GM19240 (cell line): ENCODE measurements around the gene SLC25A21.

Source experiments
- DNase-seq: peaks from one replicate; pipeline ENCODE4 v3.0.0; 2011; ENCODE audit warnings: low spot score; ENCODE audit not compliant: insufficient read length

The SLC25A21 gene

GRCh38 chr14:36771028-36771640 is 401.3 kb downstream of the SLC25A21 start:
- no peak for DNase-seq

- DNase-seq = no peak
Measured at GRCh38 chr14:36768638-36769337, 403.6 kb downstream of the SLC25A21 start.

DNA sequence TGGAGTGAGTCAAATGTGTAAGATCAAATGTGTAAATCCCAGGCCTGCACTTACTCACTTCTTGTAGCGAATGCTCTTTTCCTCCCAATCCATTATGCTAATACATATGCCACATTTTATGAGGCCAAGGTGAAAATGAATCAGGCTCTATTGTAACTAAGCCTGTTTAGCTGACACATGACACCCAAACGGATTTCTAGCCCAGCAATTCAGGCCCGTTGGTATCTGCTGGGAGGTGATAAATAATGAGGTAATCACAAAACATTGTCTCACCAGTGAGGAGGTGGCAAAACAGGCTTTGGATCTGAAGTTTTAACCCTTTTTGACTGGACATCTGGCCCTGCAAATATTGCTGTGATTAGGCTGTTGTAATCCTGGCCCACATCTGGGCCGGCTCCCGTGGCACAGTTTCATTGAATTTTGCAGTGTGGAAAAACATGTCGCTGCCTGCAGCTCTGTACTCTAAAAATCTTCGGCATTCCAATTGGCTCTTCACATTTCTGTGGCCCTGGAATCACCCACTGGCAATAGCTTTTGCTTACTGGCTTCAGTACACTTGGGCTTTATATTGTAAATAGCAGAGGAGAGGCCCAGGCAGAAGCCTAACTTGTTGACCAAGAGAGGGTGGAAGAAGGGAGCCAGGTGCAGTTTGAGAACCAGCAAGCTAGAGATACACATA is 404.7 kb downstream of the SLC25A21 start:
- no peak for DNase-seq

GRCh38 chr14:36766974-36767373 is 405.4 kb downstream of the SLC25A21 start:
- DNase-seq = no peak

- no peak for DNase-seq
Measured at GRCh38 chr14:36757734-36758601, 414.4 kb downstream of the SLC25A21 start.

DNA sequence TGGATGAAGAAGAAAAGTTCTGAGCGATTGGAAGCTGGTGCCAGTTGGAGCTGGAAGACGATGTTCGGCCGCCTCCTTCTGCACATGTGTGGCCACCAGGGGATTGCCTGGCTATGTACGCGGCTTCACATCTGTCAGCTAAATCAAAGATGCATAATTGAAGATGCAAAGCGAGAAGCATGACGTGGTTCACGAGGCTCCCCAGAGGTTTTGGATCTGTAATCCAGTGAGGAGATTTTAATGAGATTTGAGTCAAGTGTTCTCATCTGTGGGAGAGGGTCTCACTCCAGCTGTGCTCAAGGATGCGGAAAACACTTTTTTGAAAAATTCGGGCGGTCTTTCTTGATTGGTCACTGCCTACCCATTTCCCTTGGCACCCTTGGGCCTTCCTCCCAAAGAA is 416.2 kb downstream of the SLC25A21 start:
- DNase-seq = no peak

DNA sequence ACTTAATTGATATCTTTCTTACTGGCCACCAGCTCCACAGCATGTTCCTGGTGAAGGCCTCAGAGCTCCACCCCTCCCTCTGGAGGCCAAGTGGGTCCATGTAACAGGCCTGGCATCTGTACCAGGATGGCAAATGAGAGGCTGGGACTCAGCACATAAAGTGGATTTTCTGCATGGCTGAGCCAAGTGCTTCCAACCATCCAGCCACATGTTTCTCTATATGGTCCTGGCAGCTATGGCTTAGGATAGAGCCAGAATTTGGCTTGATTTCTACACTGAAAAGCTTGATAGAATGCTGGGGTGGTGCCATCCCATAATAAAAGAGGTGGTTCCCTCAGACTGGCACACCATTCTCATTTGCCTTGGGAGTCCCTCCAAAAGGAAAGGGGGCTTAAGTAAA is 416.6 kb downstream of the SLC25A21 start:
- no peak for DNase-seq

DNA sequence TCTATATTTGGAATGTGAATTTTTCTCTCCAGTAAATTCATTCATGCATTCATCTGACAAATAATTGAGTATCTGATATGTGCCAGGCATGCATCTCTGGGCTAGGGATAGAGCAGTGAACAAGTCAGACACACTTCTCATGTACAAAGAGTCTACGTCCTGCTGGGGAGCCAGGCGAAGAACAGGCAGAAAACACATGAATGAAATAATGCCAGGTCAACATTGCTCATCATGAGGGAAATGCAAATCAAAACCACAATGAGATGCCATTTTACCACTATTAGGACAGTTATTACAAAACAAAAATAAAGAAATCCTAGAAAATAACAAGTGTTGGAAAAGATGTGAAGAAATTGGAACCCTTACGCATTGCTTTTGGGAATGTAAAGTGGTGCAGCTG is 420.5 kb downstream of the SLC25A21 start:
- no peak for DNase-seq

GRCh38 chr14:36751106-36751505 is 421.3 kb downstream of the SLC25A21 start:
- no peak for DNase-seq

GRCh38 chr14:36750244-36750643 is 422.2 kb downstream of the SLC25A21 start:
- DNase-seq = no peak

GRCh38 chr14:36748610-36749213 is 423.7 kb downstream of the SLC25A21 start:
- DNase-seq = no peak

- DNase-seq = no peak
Measured at GRCh38 chr14:36747411-36748184, 424.8 kb downstream of the SLC25A21 start.

- DNase-seq = no peak
Measured at GRCh38 chr14:36746872-36747271, 425.5 kb downstream of the SLC25A21 start.

DNA sequence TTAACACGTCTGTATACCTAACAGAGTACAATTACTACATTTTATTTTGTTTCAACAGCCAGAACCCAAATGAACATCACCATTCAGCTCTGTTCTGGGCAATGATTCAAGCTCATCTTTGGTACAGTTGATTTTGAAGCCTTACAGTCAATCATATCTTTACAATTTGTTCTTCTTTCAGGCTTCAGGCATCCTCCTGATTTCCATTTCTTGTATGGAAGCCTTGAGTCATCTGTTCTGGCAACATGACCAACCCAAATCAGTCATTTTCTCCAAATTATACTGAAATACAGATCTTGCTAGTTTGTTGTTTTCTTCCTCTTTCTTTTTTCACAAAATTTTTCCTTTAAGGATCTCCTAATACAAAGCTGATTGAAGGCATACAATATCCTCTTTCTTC is 430.5 kb downstream of the SLC25A21 start:
- DNase-seq = no peak

DNA sequence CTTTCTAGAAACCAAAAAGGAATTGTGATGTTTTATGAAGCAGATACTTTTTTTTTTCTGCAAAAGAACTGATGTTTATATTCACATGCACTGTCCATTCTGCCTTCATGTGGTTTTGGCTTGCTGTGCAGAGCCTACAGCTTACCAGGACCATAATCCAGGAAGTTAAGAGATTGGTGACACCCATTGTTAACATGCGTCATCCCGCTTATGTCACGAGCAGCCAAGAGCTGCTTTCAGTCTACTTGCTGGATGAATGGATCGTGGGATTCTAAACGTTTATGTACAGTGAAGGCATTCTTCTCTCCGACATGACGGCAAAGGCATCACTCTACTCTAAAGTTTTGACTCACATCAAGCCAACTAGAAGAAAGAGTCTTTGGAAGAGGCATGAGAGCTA is 434.1 kb downstream of the SLC25A21 start:
- DNase-seq = no peak

DNA sequence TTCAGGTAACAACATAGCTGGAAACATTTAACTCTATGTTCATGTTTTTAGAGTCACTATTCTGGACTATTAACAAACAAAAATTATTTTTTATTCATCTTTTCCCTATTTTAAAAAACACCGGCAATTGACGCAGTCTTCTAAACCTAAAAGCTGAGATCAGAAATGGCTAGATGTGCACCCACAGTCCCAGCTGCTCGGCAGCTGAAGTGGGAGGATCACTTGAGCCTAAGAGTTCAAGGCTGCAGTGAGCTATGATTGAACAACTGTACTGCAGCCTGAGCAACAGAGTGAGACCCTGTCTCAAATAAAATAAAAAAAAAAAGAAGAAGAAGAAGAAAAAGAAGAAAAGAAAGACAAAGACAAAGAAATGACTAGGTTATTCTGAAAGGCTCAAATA is 446.3 kb downstream of the SLC25A21 start:
- DNase-seq = no peak

DNA sequence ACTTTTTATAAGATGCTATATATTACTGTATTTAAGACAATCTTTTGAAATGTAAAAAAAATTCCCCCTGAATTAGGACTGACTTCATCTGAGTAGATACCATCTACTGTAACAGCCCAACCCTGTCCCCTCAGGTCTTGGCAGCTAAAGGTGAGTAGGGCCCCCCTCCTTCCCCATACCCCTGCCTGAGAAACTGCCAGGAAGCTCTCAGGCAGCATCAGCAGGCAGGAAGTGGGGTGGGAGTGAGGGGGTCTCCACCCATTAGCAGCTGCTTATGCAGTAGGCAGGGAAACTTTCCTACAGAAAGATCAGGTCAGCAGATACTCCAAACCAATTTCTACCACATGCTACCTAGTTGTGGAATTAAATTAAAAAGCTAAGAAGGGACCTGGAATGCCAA is 448.2 kb downstream of the SLC25A21 start:
- no peak for DNase-seq

DNA sequence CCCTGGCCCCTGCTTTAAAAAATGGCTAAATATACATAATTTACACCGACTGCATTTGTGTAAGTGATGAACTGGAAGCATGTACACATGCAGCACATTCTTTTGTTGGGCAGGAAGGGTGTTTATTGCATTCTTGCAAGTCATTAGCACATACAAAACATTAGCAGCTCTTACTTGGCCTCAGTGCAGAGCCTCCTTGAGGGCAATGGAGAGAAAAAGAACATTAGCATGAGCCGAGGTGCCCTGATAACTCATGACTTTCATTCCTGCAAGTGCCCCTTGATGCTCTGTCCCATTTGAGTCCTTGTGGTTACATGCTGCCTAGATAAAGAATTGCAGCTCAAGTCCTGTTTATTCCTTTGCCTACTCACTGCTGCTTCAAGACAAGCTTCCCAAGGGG is 448.9 kb downstream of the SLC25A21 start:
- DNase-seq = no peak

- DNase-seq = no peak
Measured at GRCh38 chr14:36721877-36722276, 450.5 kb downstream of the SLC25A21 start.

DNA sequence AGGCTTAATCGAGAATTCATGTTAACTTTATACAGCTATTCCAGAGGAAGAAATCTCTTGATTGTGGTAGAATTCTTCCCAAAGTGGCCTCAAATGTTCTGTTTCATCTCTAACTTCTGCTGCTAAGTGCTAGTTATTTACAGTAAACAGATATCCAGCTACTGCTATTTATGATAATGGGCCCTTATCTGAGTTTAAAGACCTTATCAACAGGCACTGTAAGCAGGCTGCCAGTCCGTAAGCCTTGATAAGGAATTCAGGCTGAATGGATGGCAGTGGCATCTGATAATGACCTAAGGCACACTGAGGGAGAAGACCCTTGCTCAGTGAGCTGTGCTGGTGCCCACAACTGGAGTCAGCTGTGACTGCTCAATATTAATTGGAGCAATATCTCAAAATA is 451.7 kb downstream of the SLC25A21 start:
- no peak for DNase-seq

GRCh38 chr14:36719823-36720222 is 452.6 kb downstream of the SLC25A21 start:
- no peak for DNase-seq
